SH-SY5Y (cell line): Measurements from ENCODE around the gene NDFIP2.

Experiments used
- GATA2 ChIP-seq: IDR thresholded peaks from 2 replicates; pipeline ENCODE4 v1.6.1; 2011; ENCODE audit warnings: mild to moderate bottlenecking, low read depth, low read length
- GATA3 ChIP-seq: IDR thresholded peaks from 2 replicates; pipeline ENCODE4 v1.6.1; 2011; ENCODE audit warnings: low read depth, mild to moderate bottlenecking, low read length, moderate library complexity

- TF ChIP-seq GATA2 (no peak), GATA3 (no peak)
These were observed 23.6 kb upstream of the NDFIP2 start for GRCh38 chr13:79457390-79457789.
